IMR-90 (cell line): Measurements from ENCODE around the gene AUH. TPM values are rescaled to one million over a fixed set of nuclear protein-coding genes. Genes with fewer than 3 reads are reported as not detected.
"Not testable (repeated sequence)": the region's sequence is repeated elsewhere in the genome, so short reads cannot be mapped to it uniquely, and the experiment has no call there.

Source experiments
- ATAC-seq: fragments of 200-7000 bp; cut with Tn5 transposase; 2 replicates; pipeline ENCODE4 v1.9.1; 2020; ENCODE audit warnings: low read depth, mild to moderate bottlenecking, moderate library complexity
- BruUV-seq: library from RNA; stranded (reverse); fragments of 400-500 nt; replicated peaks from 2 replicates; lab custom pipeline; 2021; lab: Mats Ljungman, UMichigan
- CTCF ChIA-PET: fragments of 300-600 bp; formaldehyde crosslinking; extraction: SDS; loops from one replicate; lab custom pipeline; 2021; ENCODE audit warnings: antibody characterized with exemption; lab: Yijun Ruan, JAX
- POLR2A ChIA-PET: fragments of 300-600 bp; sonication (Branson Sonifier 250); formaldehyde crosslinking; loops from one replicate; lab custom pipeline; 2022; ENCODE audit warnings: antibody characterized with exemption; ENCODE audit not compliant: unreplicated experiment; lab: Charles Lee
- DNase-seq: peaks from one replicate; pipeline ENCODE4 v3.0.0; 2013
- H2AFZ ChIP-seq: replicated peaks from 2 replicates; pipeline ENCODE3; 2013; ENCODE audit warnings: low read length, mild to moderate bottlenecking; ENCODE audit not compliant: poor library complexity
- H2AK5ac ChIP-seq: 2 replicates; pipeline ENCODE4 v1.6.1; 2013; ENCODE audit warnings: low read depth, low read length, inconsistent platforms
- H2AK9ac ChIP-seq: replicated peaks from 2 replicates; pipeline ENCODE3; 2013; ENCODE audit warnings: mild to moderate bottlenecking, low read depth, low read length, moderate library complexity; ENCODE audit not compliant: poor library complexity
- H2BK120ac ChIP-seq: 2 replicates; pipeline ENCODE4 v1.6.1; 2013; ENCODE audit warnings: low read depth, low read length, inconsistent platforms
- H2BK15ac ChIP-seq: 3 replicates; pipeline ENCODE4 v1.6.1; 2013; ENCODE audit warnings: low read depth, low read length, inconsistent platforms
- H2BK20ac ChIP-seq: 2 replicates; pipeline ENCODE4 v1.6.1; 2013; ENCODE audit warnings: low read depth, mild to moderate bottlenecking, inconsistent platforms, low read length, moderate library complexity
- H2BK5ac ChIP-seq: 2 replicates; pipeline ENCODE4 v1.6.1; 2013; ENCODE audit warnings: mild to moderate bottlenecking, low read depth, low read length, inconsistent platforms; ENCODE audit not compliant: poor library complexity, severe bottlenecking
- H3K14ac ChIP-seq: replicated peaks from 2 replicates; pipeline ENCODE4 v1.6.1; 2013; ENCODE audit warnings: low read depth, low read length, inconsistent platforms
- H3K18ac ChIP-seq: 2 replicates; pipeline ENCODE4 v1.6.1; 2013; ENCODE audit warnings: low read depth, low read length, control low read depth
- H3K23ac ChIP-seq: 2 replicates; pipeline ENCODE4 v1.6.1; 2013; ENCODE audit warnings: low read depth, low read length, inconsistent platforms
- H3K27ac ChIP-seq: 2 replicates; pipeline ENCODE4 v1.5.1; 2013; ENCODE audit warnings: mild to moderate bottlenecking, control low read depth, low read length; ENCODE audit not compliant: insufficient read depth
- H3K27me3 ChIP-seq: 2 replicates; pipeline ENCODE4 v1.6.1; 2013; ENCODE audit warnings: low read length; ENCODE audit not compliant: control insufficient read depth, insufficient read depth
- H3K36me3 ChIP-seq: 2 replicates; pipeline ENCODE4 v1.6.1; 2013; ENCODE audit warnings: low read length, mixed read lengths; ENCODE audit not compliant: control insufficient read depth, insufficient read depth
- H3K4ac ChIP-seq: 2 replicates; pipeline ENCODE4 v1.6.1; 2013; ENCODE audit warnings: low read depth, low read length, inconsistent platforms
- H3K4me1 ChIP-seq: 2 replicates; pipeline ENCODE4 v1.6.1; 2013; ENCODE audit warnings: low read length, mixed read lengths; ENCODE audit not compliant: control insufficient read depth, insufficient read depth
- H3K4me2 ChIP-seq: 2 replicates; pipeline ENCODE4 v1.6.1; 2013; ENCODE audit warnings: low read depth, mild to moderate bottlenecking, control low read depth, low read length, moderate library complexity
- H3K4me3 ChIP-seq: 2 replicates; pipeline ENCODE4 v1.5.1; 2013; ENCODE audit warnings: low read depth, mild to moderate bottlenecking, control low read depth, low read length, moderate library complexity; ENCODE audit not compliant: insufficient read depth
- H3K56ac ChIP-seq: 2 replicates; pipeline ENCODE4 v1.6.1; 2013; ENCODE audit warnings: low read length, inconsistent platforms; ENCODE audit not compliant: insufficient read depth; ENCODE audit errors: extremely low read depth
- H3K79me1 ChIP-seq, 2 experiments: 2 replicates each; pipeline ENCODE4 v1.6.1; 2013; ENCODE audit warnings: low read length in 2 of 2, inconsistent platforms in 1 of 2, low read depth in 1 of 2
- H3K9ac ChIP-seq: 2 replicates; pipeline ENCODE4 v1.6.1; 2013; ENCODE audit warnings: low read depth, low read length, control low read depth
- H3K9me1 ChIP-seq: 2 replicates; pipeline ENCODE4 v1.6.1; 2013; ENCODE audit warnings: low read length, inconsistent platforms; ENCODE audit not compliant: insufficient read depth
- H3K9me3 ChIP-seq: 2 replicates; pipeline ENCODE4 v1.6.1; 2013; ENCODE audit warnings: low read length; ENCODE audit not compliant: control insufficient read depth, insufficient read depth
- H4K20me1 ChIP-seq: 2 replicates; pipeline ENCODE4 v1.6.1; 2013; ENCODE audit warnings: low read length, inconsistent platforms; ENCODE audit not compliant: insufficient read depth
- H4K5ac ChIP-seq: 2 replicates; pipeline ENCODE4 v1.6.1; 2013; ENCODE audit warnings: mild to moderate bottlenecking, low read depth, low read length, control low read depth
- H4K8ac ChIP-seq, 2 experiments: 2 replicates each; pipeline ENCODE4 v1.6.1; 2013; ENCODE audit warnings: low read depth in 2 of 2, low read length in 2 of 2, control low read depth in 1 of 2, inconsistent platforms in 1 of 2
- H4K91ac ChIP-seq: 2 replicates; pipeline ENCODE4 v1.6.1; 2013; ENCODE audit warnings: low read depth, low read length, inconsistent platforms; ENCODE audit not compliant: insufficient read depth
- WGBS, 2 experiments: methylation state at CpG; one replicate each; pipeline versions ENCODE4 v1.1.5 to v1.1.7; 2013; ENCODE audit warnings: missing lambda C conversion rate in 2 of 2; ENCODE audit not compliant: insufficient read length in 1 of 2; ENCODE audit errors: extremely low coverage in 2 of 2; 5-methylcytosine and 5-hydroxymethylcytosine counted together
- dilution Hi-C: fragments of 300-500 bp; cut with HindIII; formaldehyde crosslinking; loops from one replicate; pipeline ENCODE4 v1.14.3; 2018; ENCODE audit warnings: low sequenced_read_pairs; ENCODE audit not compliant: unreplicated experiment
- in situ Hi-C: fragments of 300-500 bp; cut with MboI; formaldehyde crosslinking; loops from 3 replicates; pipeline ENCODE4 v1.14.3; 2019; ENCODE audit warnings: low sequenced_read_pairs, inconsistent platforms, mixed read lengths
- intact Hi-C: fragments of 100-400 bp; cut with micrococcal nuclease; formaldehyde crosslinking; loops from 2 replicates; pipeline ENCODE4 v1.10.0; 2022
- polyA plus RNA-seq, 3 experiments: library from polyadenylated mRNA; depleted of rRNA; stranded (reverse); fragments of >200 nt; gene quantifications; 2 replicates each; pipeline ENCODE4 v1.2.3, GENCODE V29; 2012; ENCODE audit warnings: low replicate concordance in 1 of 3
- total RNA-seq: library from RNA; depleted of rRNA; stranded (reverse); fragments of >200 nt; gene quantifications from 2 replicates; pipeline ENCODE4 v1.2.3, GENCODE V29; 2012

The AUH gene
- total and polyA plus RNA-seq, 2 of the 4 experiments (the other 2 are of a cell fraction): 5.9 to 8.1 TPM

DNA sequence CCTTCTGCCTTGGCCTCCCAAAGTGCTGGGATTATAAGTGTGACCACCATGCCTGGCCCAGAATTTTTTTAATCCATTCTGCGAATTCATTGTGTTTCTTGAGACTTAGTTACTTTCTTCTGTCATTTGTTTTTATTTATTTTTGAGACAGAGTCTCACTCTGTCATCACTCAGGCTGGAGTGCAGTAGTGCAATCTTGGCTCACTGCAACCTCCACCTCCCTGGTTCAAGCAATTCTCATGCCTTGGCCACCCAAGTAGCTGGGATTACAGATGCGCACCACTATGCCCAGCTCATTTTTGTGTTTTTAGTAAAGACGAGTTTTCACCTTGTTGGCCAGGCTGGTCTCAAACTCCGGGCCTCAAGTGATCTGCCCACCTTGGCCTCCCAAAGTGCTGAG lies 28.0 kb upstream of the AUH start:
- BruUV-seq, H3K4me1 ChIP-seq, H2BK5ac ChIP-seq, H3K18ac ChIP-seq, H3K27me3 ChIP-seq, H3K56ac ChIP-seq, dilution Hi-C loops, CTCF ChIA-PET, H3K9me3 ChIP-seq, H3K36me3 ChIP-seq, H2BK20ac ChIP-seq, H2BK15ac ChIP-seq, H3K4me3 ChIP-seq, H4K91ac ChIP-seq, H3K27ac ChIP-seq, H2AK9ac ChIP-seq, H3K79me1 ChIP-seq, H2AFZ ChIP-seq, H4K20me1 ChIP-seq, DNase-seq, H3K9ac ChIP-seq, H3K4me2 ChIP-seq, H3K14ac ChIP-seq, in situ Hi-C loops, H4K5ac ChIP-seq, POLR2A ChIA-PET, ATAC-seq, intact Hi-C loops, H3K23ac ChIP-seq, H4K8ac ChIP-seq, H3K9me1 ChIP-seq, H3K4ac ChIP-seq, H2BK120ac ChIP-seq, H2AK5ac ChIP-seq: not testable (repeated sequence)
- 100% methylated on average over 2 of the region's 4 CpGs; no CpG with 5 or more reads in 1 of the 2 experiments for WGBS, 2 experiments
